CD4-positive, alpha-beta T cell (primary cell): Measurements from ENCODE around the gene CHD2. TPM values are rescaled to one million over a fixed set of nuclear protein-coding genes. Genes with fewer than 3 reads are reported as not detected.

Experiments
- ATAC-seq: fragments of 200-7000 bp; cut with Tn5 transposase; one replicate; pipeline ENCODE4 v1.10.0; 2022; ENCODE audit warnings: mild to moderate bottlenecking; ENCODE audit not compliant: poor library complexity
- CTCF ChIA-PET: fragments of 350-600 bp; sonication (Branson Sonifier 250); formaldehyde crosslinking; loops from one replicate; lab custom pipeline; 2021; ENCODE audit warnings: antibody characterized with exemption, inconsistent platforms; lab: Charles Lee
- POLR2A ChIA-PET: fragments of 350-600 bp; sonication (Branson Sonifier 250); formaldehyde crosslinking; loops from one replicate; lab custom pipeline; 2021; ENCODE audit warnings: antibody characterized with exemption, inconsistent platforms; lab: Charles Lee
- DNase-seq, 14 experiments: peaks; one replicate each; pipeline ENCODE4 v3.0.0-alpha.2; 2013 to 2020; ENCODE audit warnings: mixed read lengths in 2 of 14
- H3K27ac ChIP-seq, 2 donors: one replicate each; pipeline versions ENCODE4 v1.5.1 to v1.7.0; 2013; ENCODE audit warnings: low read length in 2 of 2, low read depth in 1 of 2, mild to moderate bottlenecking in 1 of 2
- H3K27me3 ChIP-seq, 2 experiments: 1 replicate in 1 of 2; 2 replicates in 1 of 2; pipeline versions ENCODE4 v1.6.1 to v1.7.0; 2013; ENCODE audit warnings: low read length in 2 of 2, control low read depth in 1 of 2, mild to moderate bottlenecking in 1 of 2, moderate library complexity in 1 of 2; ENCODE audit not compliant: insufficient read depth in 2 of 2, control insufficient read depth in 1 of 2
- H3K36me3 ChIP-seq: one replicate; pipeline ENCODE4 v1.6.1; 2013; ENCODE audit warnings: low read length, control low read depth; ENCODE audit not compliant: insufficient read depth
- H3K4me1 ChIP-seq: one replicate; pipeline ENCODE4 v1.6.1; 2013; ENCODE audit warnings: low read length, control low read depth; ENCODE audit not compliant: insufficient read depth
- H3K4me3 ChIP-seq: one replicate; pipeline ENCODE4 v1.5.1; 2013; ENCODE audit warnings: mild to moderate bottlenecking, low read length, moderate library complexity
- H3K9me3 ChIP-seq, 2 experiments: 1 replicate in 1 of 2; 2 replicates in 1 of 2; pipeline versions ENCODE4 v1.6.1 to v1.7.0; 2013; ENCODE audit warnings: low read length in 2 of 2, mild to moderate bottlenecking in 2 of 2, control low read depth in 1 of 2, moderate library complexity in 1 of 2; ENCODE audit not compliant: control insufficient read depth in 1 of 2, insufficient read depth in 1 of 2
- H3K27ac Mint-ChIP-seq: one replicate; pipeline ENCODE4 v1.8.0; 2020; ENCODE audit warnings: mixed read lengths
- H3K27me3 Mint-ChIP-seq: one replicate; pipeline ENCODE4 v1.8.0; 2021; ENCODE audit warnings: mixed read lengths
- H3K36me3 Mint-ChIP-seq: one replicate; pipeline ENCODE4 v1.8.0; 2021; ENCODE audit warnings: low read depth, mixed read lengths
- H3K4me1 Mint-ChIP-seq: one replicate; pipeline ENCODE4 v1.8.0; 2021; ENCODE audit warnings: low read depth, mixed read lengths
- H3K4me3 Mint-ChIP-seq: one replicate; pipeline ENCODE4 v1.8.0; 2020; ENCODE audit warnings: mild to moderate bottlenecking, mixed read lengths
- H3K9me3 Mint-ChIP-seq: one replicate; pipeline ENCODE4 v1.8.0; 2020; ENCODE audit warnings: mixed read lengths
- CTCF ChIP-seq: fragments of 200-600 bp; IDR thresholded peaks from one replicate; pipeline ENCODE4 v1.8.0; 2022; ENCODE audit warnings: antibody characterized with exemption, mild to moderate bottlenecking
- intact Hi-C, 2 experiments: fragments of 100-400 bp; cut with DNase I in 1 of 2; cut with micrococcal nuclease in 1 of 2; formaldehyde crosslinking; loops; one replicate each; pipeline versions ENCODE4 v1.15.1 to v1.9.0; 2023 to 2025; cut with DNase I, micrococcal nuclease
- total RNA-seq, 174 experiments: library from RNA in 2 of 174; stranded (reverse) in 2 of 174; gene quantifications; one replicate each; pipeline ENCODE4 v1.2.3 and lab custom pipeline; 2021 to 2026

The CHD2 gene
- total RNA-seq, 2 experiments from 2014 or later = 615 to 660 TPM

- DNase-seq = no peak
- peaks cover 79% of the 10 kb centered on the region for H3K4me1 Mint-ChIP-seq
- H3K27ac Mint-ChIP-seq = peak overlapping the region; percentile 57
- H3K27me3 Mint-ChIP-seq = no peaks in the 10 kb centered on the region
- ChIA-PET CTCF (interaction anchor here (0.8 to 4.5 kb wide), 4 partner anchors 8 to 91 kb away, joined by 3 to 13 read pairs (median 4); no protein-coding TSS in a partner anchor), POLR2A (interaction anchor here (1.0 to 1.7 kb wide), 3 partner anchors 16 to 132 kb away, joined by 3 to 10 read pairs (median 3); no protein-coding TSS in a partner anchor)
- H3K27me3 ChIP-seq = no peaks in the 10 kb centered on the region
- H3K4me3 Mint-ChIP-seq = no peak overlapping the region
- no peak overlapping the region for H3K27ac ChIP-seq
- ATAC-seq = no peak
- H3K36me3 Mint-ChIP-seq = peaks cover 100% of the 10 kb centered on the region
- H3K36me3 ChIP-seq = peaks cover 92% of the 10 kb centered on the region
- no peak overlapping the region for H3K4me3 ChIP-seq
- no peaks in the 10 kb centered on the region for H3K9me3 ChIP-seq
- H3K9me3 Mint-ChIP-seq = no peaks in the 10 kb centered on the region
- no peak for TF ChIP-seq CTCF
- H3K4me1 ChIP-seq = peaks cover 19% of the 10 kb centered on the region
- intact Hi-C loops = loop anchor here in 1 of 2 experiments (5.0 kb wide), 1 partner anchor 38 kb away; no protein-coding TSS in a partner anchor
Observed at GRCh38 chr15:92929002-92929401, 28.9 kb downstream of the CHD2 start.

- Mint-ChIP-seq H3K4me3 (no peak overlapping the region), H3K9me3 (no peaks in the 10 kb centered on the region), H3K27ac (no peak overlapping the region), H3K27me3 (no peaks in the 10 kb centered on the region), H3K4me1 (peaks cover 75% of the 10 kb centered on the region), H3K36me3 (peaks cover 100% of the 10 kb centered on the region)
- no peak for DNase-seq
- H3K9me3 ChIP-seq = no peaks in the 10 kb centered on the region
- no peaks in the 10 kb centered on the region for H3K27me3 ChIP-seq
- intact Hi-C loops = no loop called here
- H3K4me1 ChIP-seq = peaks cover 11% of the 10 kb centered on the region
- H3K27ac ChIP-seq = no peak overlapping the region
- CTCF ChIA-PET = interaction anchor here (0.5 kb wide), 1 partner anchor 167 kb away, joined by 3 read pairs; no protein-coding TSS in a partner anchor
- H3K4me3 ChIP-seq = no peak overlapping the region
- ATAC-seq = no peak
- POLR2A ChIA-PET = interaction anchor here (1.1 to 1.3 kb wide), 2 partner anchors 10 to 133 kb away, joined by 3 to 5 read pairs; no protein-coding TSS in a partner anchor
- H3K36me3 ChIP-seq = peaks cover 93% of the 10 kb centered on the region
- no peak for TF ChIP-seq CTCF
Observed at GRCh38 chr15:92930054-92930621, 30.0 kb downstream of the CHD2 start.

- Mint-ChIP-seq H3K27me3 (no peaks in the 10 kb centered on the region), H3K4me3 (no peak overlapping the region), H3K4me1 (peaks cover 75% of the 10 kb centered on the region), H3K9me3 (no peaks in the 10 kb centered on the region), H3K27ac (no peak overlapping the region), H3K36me3 (peaks cover 100% of the 10 kb centered on the region)
- intact Hi-C loops = no loop called here
- ATAC-seq (no peak), DNase-seq (no peak)
- H3K27me3 ChIP-seq = no peaks in the 10 kb centered on the region
- no peaks in the 10 kb centered on the region for H3K9me3 ChIP-seq
- ChIA-PET CTCF (interaction anchor here (1.0 kb wide), 1 partner anchor 133 kb away, joined by 3 read pairs; no protein-coding TSS in a partner anchor), POLR2A (interaction anchor here (1.3 kb wide), 1 partner anchor 133 kb away, joined by 5 read pairs; no protein-coding TSS in a partner anchor)
- peaks cover 93% of the 10 kb centered on the region for H3K36me3 ChIP-seq
- no peak overlapping the region for H3K27ac ChIP-seq
- no peak overlapping the region for H3K4me3 ChIP-seq
- no peak for TF ChIP-seq CTCF
- H3K4me1 ChIP-seq = peaks cover 10% of the 10 kb centered on the region
Observed at GRCh38 chr15:92930776-92931175, 30.7 kb downstream of the CHD2 start.
